ENCODE measurements around the gene LLGL1. TPM values are rescaled to one million over a fixed set of nuclear protein-coding genes. Genes with fewer than 3 reads are reported as not detected.
"Not testable (repeated sequence)": the region's sequence is repeated elsewhere in the genome, so short reads cannot be mapped to it uniquely, and the experiment has no call there.

Gene LLGL1
- total and polyA plus RNA-seq, 7 experiments from 2014 or later: 0.89 to 21.6 (median 13.6) TPM

- Histone ChIP-seq H3K36me3 (ENCODE audit: control insufficient read depth in 2 of 3, insufficient read depth in 3 of 3, low read length in 3 of 3) (peaks cover 0 to 79% (median 15%) of the 10 kb centered on the region in 3 experiments), H3K4me1 (ENCODE audit: control insufficient read depth in 2 of 2, insufficient read depth in 2 of 2, low read length in 2 of 2) (no peaks in the 10 kb centered on the region), H3K9me3 (ENCODE audit: control insufficient read depth in 2 of 3, low read length in 3 of 3) (no peaks in the 10 kb centered on the region), H3K27me3 (ENCODE audit: control insufficient read depth in 2 of 2, insufficient read depth in 2 of 2, low read length in 2 of 2) (no peaks in the 10 kb centered on the region), H3K27ac (ENCODE audit: low read depth, low read length) (no peak overlapping the region), H3K4me3 (ENCODE audit: low read length) (no peak overlapping the region)
- ChIA-PET CTCF (no interaction called here), POLR2A (no interaction called here)
- H3K36me3 Mint-ChIP-seq: peaks cover 7 to 33% (median 11%) of the 10 kb centered on the region in 5 donors
- H3K9me3 Mint-ChIP-seq: no peaks in the 10 kb centered on the region
- DNase-seq (no peak), ATAC-seq (no peak)
- intact Hi-C loops (cut with micrococcal nuclease): no loop called here
- no peaks in the 10 kb centered on the region for H3K27me3 Mint-ChIP-seq
- H3K4me3 Mint-ChIP-seq: no peak overlapping the region
- H3K4me1 Mint-ChIP-seq: peaks cover 0 to 15% (median 2%) of the 10 kb centered on the region in 7 donors
- H3K27ac Mint-ChIP-seq: peak overlapping the region in 1 of 9 donors; percentile 39
These were observed 17.3 kb upstream of the LLGL1 start for GRCh38 chr17:18208092-18208491.

DNA sequence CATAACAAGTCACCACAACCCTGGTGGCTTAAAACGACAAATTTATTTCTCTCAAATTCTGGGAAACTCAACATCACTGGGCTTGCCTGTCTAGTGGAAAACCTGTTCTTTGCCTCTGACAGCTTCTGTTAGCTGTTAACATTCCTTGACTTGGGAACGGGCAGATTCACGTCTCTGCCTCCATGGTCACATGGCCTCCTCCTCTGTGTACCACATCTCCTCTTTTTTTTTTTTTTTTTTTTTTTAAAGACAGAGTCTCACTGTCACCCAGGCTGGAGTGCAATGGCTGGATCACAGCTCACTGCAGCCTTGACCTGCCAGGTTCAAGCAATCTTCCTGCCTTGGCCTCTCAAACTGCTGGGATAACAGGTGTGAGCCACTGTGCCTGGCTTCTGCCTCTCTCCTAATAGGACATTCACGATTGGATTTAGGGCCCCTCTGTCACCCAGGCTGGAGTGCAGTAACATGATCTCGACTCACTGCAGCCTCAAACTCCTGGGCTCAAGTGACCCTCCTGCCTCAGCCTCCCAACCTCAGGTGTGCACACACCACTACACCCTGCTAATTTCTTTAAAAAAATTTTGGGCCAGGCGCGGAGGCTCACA lies 11.7 kb upstream of the LLGL1 start:
- Mint-ChIP-seq H3K27me3 (no peaks in the 10 kb centered on the region), H3K9me3 (no peaks in the 10 kb centered on the region), H3K4me3 (no peak overlapping the region), H3K27ac (no peak overlapping the region), H3K4me1 (peaks cover 0 to 7% (median 0%) of the 10 kb centered on the region in 7 donors), H3K36me3 (peaks cover 6 to 13% (median 7%) of the 10 kb centered on the region in 5 donors)
- H3K9me3 ChIP-seq (ENCODE audit: control insufficient read depth in 2 of 3, low read length in 3 of 3): no peaks in the 10 kb centered on the region
- no peaks in the 10 kb centered on the region for H3K4me1 ChIP-seq (ENCODE audit: control insufficient read depth in 2 of 2, insufficient read depth in 2 of 2, low read length in 2 of 2)
- DNase-seq (no peak), ATAC-seq (no peak)
- ChIA-PET POLR2A (interaction anchor here (1.2 kb wide), 1 partner anchor 11 kb away, joined by 3 read pairs; no protein-coding TSS in a partner anchor), CTCF (interaction anchor here (0.6 kb wide), 1 partner anchor 20 kb away, joined by 3 read pairs; no protein-coding TSS in a partner anchor)
- no peak overlapping the region for H3K4me3 ChIP-seq (ENCODE audit: low read length)
- intact Hi-C loops (cut with micrococcal nuclease): no loop called here
- H3K27ac ChIP-seq (ENCODE audit: low read depth, low read length): no peak overlapping the region
- peaks cover 0 to 23% (median 5%) of the 10 kb centered on the region in 3 experiments for H3K36me3 ChIP-seq (ENCODE audit: control insufficient read depth in 2 of 3, insufficient read depth in 3 of 3, low read length in 3 of 3)
- H3K27me3 ChIP-seq (ENCODE audit: control insufficient read depth in 2 of 2, insufficient read depth in 2 of 2, low read length in 2 of 2): no peaks in the 10 kb centered on the region

DNA sequence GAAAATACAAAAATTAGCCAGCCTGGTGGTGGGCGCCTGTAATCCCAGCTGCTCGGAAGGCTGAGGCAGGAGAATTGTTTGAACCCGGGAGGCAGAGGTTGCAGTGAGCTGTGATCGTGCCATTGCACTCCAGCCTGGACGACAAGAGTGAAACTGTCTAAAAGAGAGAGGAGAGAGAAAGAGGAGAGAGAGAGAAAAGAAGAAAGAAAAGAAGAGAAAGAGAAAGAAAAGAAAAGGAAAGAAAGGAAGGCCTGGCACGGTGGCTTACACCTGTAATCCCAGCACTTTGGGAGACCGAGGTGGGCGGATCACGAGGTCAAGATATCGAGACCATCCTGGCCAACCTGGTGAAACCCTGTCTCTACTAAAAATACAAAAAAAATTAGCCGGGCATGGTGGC lies 8.5 kb upstream of the LLGL1 start:
- ChIA-PET POLR2A (interaction anchor here (1.2 kb wide), 1 partner anchor 11 kb away, joined by 3 read pairs; no protein-coding TSS in a partner anchor), CTCF (interaction anchor here (0.6 to 1.2 kb wide), 2 partner anchors 31 to 75 kb away, joined by 3 to 4 read pairs; no protein-coding TSS in a partner anchor)
- H3K4me1 Mint-ChIP-seq; H3K27me3 Mint-ChIP-seq; H3K36me3 Mint-ChIP-seq; H3K9me3 ChIP-seq (ENCODE audit: control insufficient read depth in 2 of 3, low read length in 3 of 3); H3K27ac ChIP-seq (ENCODE audit: low read depth, low read length); H3K4me3 ChIP-seq (ENCODE audit: low read length); H3K9me3 Mint-ChIP-seq; H3K36me3 ChIP-seq (ENCODE audit: control insufficient read depth in 2 of 3, insufficient read depth in 3 of 3, low read length in 3 of 3); DNase-seq; intact Hi-C loops (cut with micrococcal nuclease); H3K4me1 ChIP-seq (ENCODE audit: control insufficient read depth in 2 of 2, insufficient read depth in 2 of 2, low read length in 2 of 2); H3K4me3 Mint-ChIP-seq; H3K27me3 ChIP-seq (ENCODE audit: control insufficient read depth in 2 of 2, insufficient read depth in 2 of 2, low read length in 2 of 2); ATAC-seq: not testable (repeated sequence)
- peak overlapping the region in 1 of 9 donors; percentile 4 for H3K27ac Mint-ChIP-seq

GRCh38 chr17:18217412-18218015 lies 7.9 kb upstream of the LLGL1 start:
- Histone ChIP-seq H3K27me3 (ENCODE audit: control insufficient read depth in 2 of 2, insufficient read depth in 2 of 2, low read length in 2 of 2) (no peaks in the 10 kb centered on the region), H3K9me3 (ENCODE audit: control insufficient read depth in 2 of 3, low read length in 3 of 3) (no peaks in the 10 kb centered on the region), H3K4me1 (ENCODE audit: control insufficient read depth in 2 of 2, insufficient read depth in 2 of 2, low read length in 2 of 2) (no peaks in the 10 kb centered on the region), H3K36me3 (ENCODE audit: control insufficient read depth in 2 of 3, insufficient read depth in 3 of 3, low read length in 3 of 3) (no peaks in the 10 kb centered on the region), H3K4me3 (ENCODE audit: low read length) (no peak overlapping the region), H3K27ac (ENCODE audit: low read depth, low read length) (no peak overlapping the region)
- intact Hi-C loops (cut with micrococcal nuclease): no loop called here
- CTCF ChIA-PET: interaction anchor here (0.5 to 1.8 kb wide), 6 partner anchors 32 to 801 kb away, joined by 3 to 6 read pairs (median 4); no protein-coding TSS in a partner anchor
- Mint-ChIP-seq H3K4me1 (peaks cover 0 to 7% (median 0%) of the 10 kb centered on the region in 7 donors), H3K4me3 (no peak overlapping the region), H3K9me3 (no peaks in the 10 kb centered on the region), H3K27me3 (peaks cover 0 to 2% (median 0%) of the 10 kb centered on the region in 5 donors), H3K27ac (peak overlapping the region in 4 of 9 donors; percentile 22 to 41 (median 32)), H3K36me3 (peaks cover 0 to under 1% (median 0%) of the 10 kb centered on the region in 5 donors)
- POLR2A ChIA-PET: no interaction called here
- DNase-seq (peak; percentile 27 to 74 (median 54)), ATAC-seq (peak; percentile 94)

- intact Hi-C loops (cut with micrococcal nuclease): no loop called here
- POLR2A ChIA-PET: no interaction called here
These were observed 6.5 kb upstream of the LLGL1 start for GRCh38 chr17:18218756-18219415.

DNA sequence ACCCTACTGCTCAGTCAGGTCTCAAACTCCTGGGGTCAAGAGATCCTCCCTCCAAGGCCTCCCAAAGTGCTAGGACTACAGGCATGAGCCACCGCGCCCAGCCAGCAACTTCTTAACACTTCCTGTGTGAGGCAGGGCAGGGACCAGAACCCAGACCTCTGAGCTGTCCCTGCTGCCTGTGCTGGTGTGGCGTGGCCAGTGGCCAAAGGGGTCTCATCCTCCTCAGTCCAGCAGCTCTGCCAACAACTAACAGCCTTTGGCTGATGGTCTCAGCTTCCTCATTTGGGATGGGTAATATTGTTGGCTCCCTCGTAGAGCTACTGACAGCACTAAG lies 1.4 kb upstream of the LLGL1 start:
- intact Hi-C loops (cut with micrococcal nuclease): loop anchor here in 1 of 2 donors (2.0 kb wide), 2 partner anchors 543 to 747 kb away; partner anchors contain the start of genes MED9 and RAI1
- H3K27me3 Mint-ChIP-seq: peaks cover 0 to 2% (median 0%) of the 10 kb centered on the region in 5 donors
- ATAC-seq (no peak), DNase-seq (no peak)
- H3K27me3 ChIP-seq (ENCODE audit: control insufficient read depth in 2 of 2, insufficient read depth in 2 of 2, low read length in 2 of 2): no peaks in the 10 kb centered on the region
- peaks cover 0 to 4% (median 0%) of the 10 kb centered on the region in 11 donors for H3K9me3 Mint-ChIP-seq
- H3K4me3 ChIP-seq (ENCODE audit: low read length): no peak overlapping the region
- no peak overlapping the region for H3K27ac Mint-ChIP-seq
- CTCF ChIA-PET: interaction anchor here (1.0 kb wide), 2 partner anchors 27 to 450 kb away, joined by 3 read pairs; no protein-coding TSS in a partner anchor
- no peak overlapping the region for H3K4me3 Mint-ChIP-seq
- H3K27ac ChIP-seq (ENCODE audit: low read depth, low read length): no peak overlapping the region
- H3K36me3 ChIP-seq (ENCODE audit: control insufficient read depth in 2 of 3, insufficient read depth in 3 of 3, low read length in 3 of 3): no peaks in the 10 kb centered on the region
- peaks cover 7 to 13% of the 10 kb centered on the region in 2 donors for H3K4me1 ChIP-seq (ENCODE audit: control insufficient read depth in 2 of 2, insufficient read depth in 2 of 2, low read length in 2 of 2)
- POLR2A ChIA-PET: interaction anchor here (0.7 to 2.0 kb wide), 5 partner anchors 10 to 516 kb away, joined by 3 to 8 read pairs (median 3); partner anchors contain the start of gene ALKBH5
- H3K36me3 Mint-ChIP-seq: no peaks in the 10 kb centered on the region
- H3K9me3 ChIP-seq (ENCODE audit: control insufficient read depth in 2 of 3, low read length in 3 of 3): no peaks in the 10 kb centered on the region
- peaks cover 24 to 30% (median 27%) of the 10 kb centered on the region in 7 donors for H3K4me1 Mint-ChIP-seq

More at GRCh38 chr17:18218756-18219415, 6.5 kb upstream of the LLGL1 start:
- Mint-ChIP-seq H3K9me3 (no peaks in the 10 kb centered on the region), H3K4me1 (peaks cover 0 to 7% (median 0%) of the 10 kb centered on the region in 7 donors), H3K36me3 (no peaks in the 10 kb centered on the region), H3K4me3 (no peak overlapping the region), H3K27me3 (peaks cover 0 to 2% (median 0%) of the 10 kb centered on the region in 5 donors), H3K27ac (peak overlapping the region in 2 of 9 donors; percentile 2 to 13)
- H3K27me3 ChIP-seq (ENCODE audit: control insufficient read depth in 2 of 2, insufficient read depth in 2 of 2, low read length in 2 of 2): no peaks in the 10 kb centered on the region
- H3K4me3 ChIP-seq (ENCODE audit: low read length): no peak overlapping the region
- DNase-seq (no peak), ATAC-seq (no peak)
- no peak overlapping the region for H3K27ac ChIP-seq (ENCODE audit: low read depth, low read length)
- H3K9me3 ChIP-seq (ENCODE audit: control insufficient read depth in 2 of 3, low read length in 3 of 3): no peaks in the 10 kb centered on the region
- no peaks in the 10 kb centered on the region for H3K4me1 ChIP-seq (ENCODE audit: control insufficient read depth in 2 of 2, insufficient read depth in 2 of 2, low read length in 2 of 2)
- H3K36me3 ChIP-seq (ENCODE audit: control insufficient read depth in 2 of 3, insufficient read depth in 3 of 3, low read length in 3 of 3): no peaks in the 10 kb centered on the region
- CTCF ChIA-PET: interaction anchor here (0.9 to 1.8 kb wide), 4 partner anchors 27 to 52 kb away, joined by 3 to 6 read pairs (median 3); no protein-coding TSS in a partner anchor
